ENCODE data around the gene GPHB5.
A peak's percentile ranks its signal among the peaks of the same experiment; 100 is the strongest.

GPHB5 gene

GRCh38 chr14:63277591-63278183 lies 41.0 kb downstream of the GPHB5 start:
- Mint-ChIP-seq H3K4me3 (no peak overlapping the region), H3K27ac (no peak overlapping the region), H3K36me3 (no peaks in the 10 kb centered on the region), H3K9me3 (no peaks in the 10 kb centered on the region), H3K4me1 (no peaks in the 10 kb centered on the region)
- DNase-seq (ENCODE audit: low spot score in 2 of 2) (no peak), ATAC-seq (no peak)

- peak; percentile 87 for ATAC-seq
Measured at GRCh38 chr14:63276492-63277342, 42.0 kb downstream of the GPHB5 start.

GRCh38 chr14:63276016-63276415 lies 42.7 kb downstream of the GPHB5 start:
- H3K9me3 Mint-ChIP-seq, result no peaks in the 10 kb centered on the region
- no peaks in the 10 kb centered on the region for H3K4me1 Mint-ChIP-seq
- no peak overlapping the region for H3K4me3 Mint-ChIP-seq
- no peak overlapping the region for H3K27ac Mint-ChIP-seq
- H3K36me3 Mint-ChIP-seq, result no peaks in the 10 kb centered on the region
- no peak for DNase-seq (ENCODE audit: low spot score in 2 of 2)
- no peak for ATAC-seq

More at GRCh38 chr14:63276492-63277342, 42.0 kb downstream of the GPHB5 start:
- Mint-ChIP-seq H3K9me3 (no peaks in the 10 kb centered on the region), H3K4me1 (no peaks in the 10 kb centered on the region), H3K27ac (no peak overlapping the region), H3K36me3 (no peaks in the 10 kb centered on the region), H3K4me3 (no peak overlapping the region)
- DNase-seq (ENCODE audit: low spot score in 2 of 2), result no peak

- no peak for ATAC-seq
- Mint-ChIP-seq H3K9me3 (no peaks in the 10 kb centered on the region), H3K4me3 (no peak overlapping the region)
Measured at GRCh38 chr14:63275611-63276010, 43.1 kb downstream of the GPHB5 start.

GRCh38 chr14:63273717-63274655 lies 44.7 kb downstream of the GPHB5 start:
- no peak for ATAC-seq
- no peak overlapping the region for H3K27ac Mint-ChIP-seq
- H3K4me3 Mint-ChIP-seq, result no peak overlapping the region
- no peaks in the 10 kb centered on the region for H3K9me3 Mint-ChIP-seq
- no peaks in the 10 kb centered on the region for H3K36me3 Mint-ChIP-seq
- no peaks in the 10 kb centered on the region for H3K4me1 Mint-ChIP-seq
- no peak for DNase-seq (ENCODE audit: low spot score in 2 of 2)

More at GRCh38 chr14:63275611-63276010, 43.1 kb downstream of the GPHB5 start:
- DNase-seq (ENCODE audit: low spot score in 2 of 2), result no peak
- Mint-ChIP-seq H3K36me3 (no peaks in the 10 kb centered on the region), H3K27ac (no peak overlapping the region), H3K4me1 (no peaks in the 10 kb centered on the region)

GRCh38 chr14:63273129-63273528 lies 45.6 kb downstream of the GPHB5 start:
- DNase-seq (ENCODE audit: low spot score in 2 of 2), result no peak
- no peak overlapping the region for H3K4me3 Mint-ChIP-seq
- H3K4me1 Mint-ChIP-seq, result no peaks in the 10 kb centered on the region
- H3K27ac Mint-ChIP-seq, result no peak overlapping the region
- no peak for ATAC-seq
- H3K9me3 Mint-ChIP-seq, result no peaks in the 10 kb centered on the region
- H3K36me3 Mint-ChIP-seq, result no peaks in the 10 kb centered on the region

- H3K4me3 Mint-ChIP-seq, result no peak overlapping the region
- no peak overlapping the region for H3K27ac Mint-ChIP-seq
- no peaks in the 10 kb centered on the region for H3K36me3 Mint-ChIP-seq
- no peak for ATAC-seq
- H3K4me1 Mint-ChIP-seq, result no peaks in the 10 kb centered on the region
- no peak for DNase-seq (ENCODE audit: low spot score in 2 of 2)
- H3K9me3 Mint-ChIP-seq, result no peaks in the 10 kb centered on the region
Measured at GRCh38 chr14:63269561-63270225, 49.0 kb downstream of the GPHB5 start.

GRCh38 chr14:63268771-63269170 lies 50.0 kb downstream of the GPHB5 start:
- no peaks in the 10 kb centered on the region for H3K36me3 Mint-ChIP-seq
- ATAC-seq, result no peak
- no peak overlapping the region for H3K27ac Mint-ChIP-seq
- no peaks in the 10 kb centered on the region for H3K4me1 Mint-ChIP-seq
- H3K9me3 Mint-ChIP-seq, result no peaks in the 10 kb centered on the region
- no peak for DNase-seq (ENCODE audit: low spot score in 2 of 2)
- no peak overlapping the region for H3K4me3 Mint-ChIP-seq

- DNase-seq (ENCODE audit: low spot score in 2 of 2) (no peak), ATAC-seq (no peak)
- Mint-ChIP-seq H3K9me3 (no peaks in the 10 kb centered on the region), H3K27ac (no peak overlapping the region), H3K4me1 (no peaks in the 10 kb centered on the region), H3K36me3 (no peaks in the 10 kb centered on the region), H3K4me3 (no peak overlapping the region)
Measured at GRCh38 chr14:63267171-63267570, 51.6 kb downstream of the GPHB5 start.

GRCh38 chr14:63266106-63266505 lies 52.6 kb downstream of the GPHB5 start:
- Mint-ChIP-seq H3K9me3 (no peaks in the 10 kb centered on the region), H3K27ac (no peak overlapping the region), H3K4me1 (no peaks in the 10 kb centered on the region), H3K4me3 (no peak overlapping the region), H3K36me3 (no peaks in the 10 kb centered on the region)
- DNase-seq (ENCODE audit: low spot score in 2 of 2), result no peak
- ATAC-seq, result no peak

All from stimulated activated effector memory CD8-positive, alpha-beta T cell treated with anti-CD3 and anti-CD28 coated beads, Interleukin-12 subunit alpha, Interleukin-12 subunit beta, amount 100 ng/mL, for 72 hours (primary cell).